GM12865 (cell line): ENCODE measurements around the gene ZCCHC24.

ENCODE experiments used
- DNase-seq: peaks from one replicate; pipeline ENCODE4 v3.0.0; 2010; ENCODE audit warnings: low read depth
- H3K4me3 ChIP-seq: 2 replicates; pipeline ENCODE4 v1.5.1; 2011; ENCODE audit warnings: mild to moderate bottlenecking, low read depth, low read length, control low read depth
- CTCF ChIP-seq: IDR thresholded peaks from 2 replicates; pipeline ENCODE4 v1.5.1; 2011; ENCODE audit warnings: low read length, control low read depth, low read depth, inconsistent platforms; ENCODE audit not compliant: insufficient read depth; ENCODE audit errors: missing control alignments

ZCCHC24 gene

GRCh38 chr10:79404231-79404609, 41.2 kb downstream of the ZCCHC24 start:
- no peak overlapping the region for H3K4me3 ChIP-seq
- TF ChIP-seq CTCF = no peak
- DNase-seq = no peak

- H3K4me3 ChIP-seq = no peak overlapping the region
- no peak for DNase-seq
- no peak for TF ChIP-seq CTCF
Observed at GRCh38 chr10:79403441-79404230, 41.8 kb downstream of the ZCCHC24 start.

- no peak for TF ChIP-seq CTCF
- DNase-seq = no peak
- H3K4me3 ChIP-seq = no peak overlapping the region
Observed at GRCh38 chr10:79402951-79403350, 42.5 kb downstream of the ZCCHC24 start.

GRCh38 chr10:79402625-79402946, 42.8 kb downstream of the ZCCHC24 start:
- no peak for DNase-seq
- no peak overlapping the region for H3K4me3 ChIP-seq
- no peak for TF ChIP-seq CTCF

- no peak for TF ChIP-seq CTCF
- no peak for DNase-seq
- no peak overlapping the region for H3K4me3 ChIP-seq
Observed at GRCh38 chr10:79401015-79401921, 44.2 kb downstream of the ZCCHC24 start.

GRCh38 chr10:79400146-79401004, 45.0 kb downstream of the ZCCHC24 start:
- TF ChIP-seq CTCF = peak; percentile 91
- DNase-seq = peak; percentile 63
- H3K4me3 ChIP-seq = no peak overlapping the region
